HG02943 (cell line): ENCODE measurements around the gene CA10.

Source experiments
- ATAC-seq: cut with Tn5 transposase; IDR thresholded peaks from one replicate; pipeline ENCODE4 v1.9.1; 2021; ENCODE audit warnings: mild to moderate bottlenecking, low read depth, moderate library complexity; ENCODE audit not compliant: unreplicated experiment

The CA10 gene

DNA sequence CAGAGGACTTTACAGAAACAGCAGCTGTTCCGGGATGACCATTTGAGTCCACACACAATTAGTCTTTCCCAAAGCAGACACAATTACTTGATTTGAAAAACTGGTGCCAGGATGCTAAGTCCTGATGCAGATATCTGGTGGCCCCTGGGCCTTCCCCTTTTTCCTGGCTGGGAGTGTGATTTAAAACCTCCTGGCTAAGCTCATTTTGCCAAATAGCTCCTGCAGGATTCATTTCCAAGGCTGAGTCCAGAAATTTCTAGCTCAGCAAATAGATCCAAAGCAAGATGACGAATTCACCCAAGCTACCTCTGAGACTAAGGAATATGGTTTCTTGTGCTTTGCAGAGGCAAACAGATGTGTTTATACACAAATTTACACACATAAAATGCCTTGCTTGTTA, 422.2 kb downstream of the CA10 start:
- ATAC-seq = no peak

- no peak for ATAC-seq
Measured at GRCh38 chr17:51734976-51735375, 423.5 kb downstream of the CA10 start.

GRCh38 chr17:51734462-51734861, 424.1 kb downstream of the CA10 start:
- ATAC-seq = no peak

DNA sequence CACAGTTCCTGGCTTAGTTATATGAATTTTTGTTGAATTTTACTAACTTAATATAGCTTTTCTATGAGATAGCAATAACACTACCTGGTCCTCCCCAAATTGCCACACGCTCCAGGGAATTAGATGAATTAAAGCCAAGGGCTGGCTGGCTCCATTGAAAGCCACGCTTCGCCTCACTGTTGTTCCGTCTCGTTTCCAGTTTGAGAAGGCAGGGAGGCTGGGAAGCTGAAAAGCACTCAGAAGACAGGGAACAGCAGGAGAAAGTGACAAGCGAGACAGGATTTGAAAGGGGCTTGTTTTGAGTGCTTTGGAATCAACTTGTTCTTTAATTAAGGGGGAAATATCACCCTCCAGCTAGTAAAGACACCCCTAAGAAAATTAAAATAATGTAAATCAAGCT, 425.3 kb downstream of the CA10 start:
- no peak for ATAC-seq

DNA sequence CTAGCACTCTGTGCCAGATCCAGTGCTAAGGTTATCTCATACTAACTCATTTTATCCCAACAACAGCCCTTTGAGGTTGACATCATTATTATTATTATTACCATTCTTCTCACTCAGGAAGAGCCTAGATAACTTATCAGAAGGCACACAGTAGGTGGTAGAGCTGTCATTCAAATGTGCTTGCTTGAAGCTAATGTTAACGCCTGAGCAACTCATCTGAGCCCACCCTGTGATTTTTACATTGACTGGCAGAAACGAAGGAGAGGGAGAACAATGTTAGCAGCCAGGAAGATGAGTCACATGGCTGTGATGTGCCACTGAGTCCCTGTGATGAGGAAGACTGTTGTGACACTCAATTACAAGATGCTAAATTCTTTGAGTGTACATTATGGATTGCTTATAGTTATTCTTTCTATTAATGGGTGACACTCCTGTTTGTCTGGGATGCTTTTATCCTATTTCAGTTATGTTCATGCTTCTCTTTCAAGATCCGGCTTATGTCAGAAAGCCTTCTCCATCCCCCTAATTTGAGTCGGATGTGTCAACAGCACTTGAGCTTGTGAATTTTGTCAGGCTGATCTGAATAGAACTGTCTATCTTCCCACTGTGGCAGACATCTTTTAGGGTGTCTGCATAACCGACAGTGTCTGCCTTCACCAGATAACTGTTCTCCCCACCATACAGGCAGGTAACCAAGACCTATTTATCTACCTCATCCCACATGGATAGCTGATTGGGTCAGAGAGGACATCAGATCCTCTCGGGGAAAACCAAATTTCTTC, 426.4 kb downstream of the CA10 start:
- no peak for ATAC-seq

DNA sequence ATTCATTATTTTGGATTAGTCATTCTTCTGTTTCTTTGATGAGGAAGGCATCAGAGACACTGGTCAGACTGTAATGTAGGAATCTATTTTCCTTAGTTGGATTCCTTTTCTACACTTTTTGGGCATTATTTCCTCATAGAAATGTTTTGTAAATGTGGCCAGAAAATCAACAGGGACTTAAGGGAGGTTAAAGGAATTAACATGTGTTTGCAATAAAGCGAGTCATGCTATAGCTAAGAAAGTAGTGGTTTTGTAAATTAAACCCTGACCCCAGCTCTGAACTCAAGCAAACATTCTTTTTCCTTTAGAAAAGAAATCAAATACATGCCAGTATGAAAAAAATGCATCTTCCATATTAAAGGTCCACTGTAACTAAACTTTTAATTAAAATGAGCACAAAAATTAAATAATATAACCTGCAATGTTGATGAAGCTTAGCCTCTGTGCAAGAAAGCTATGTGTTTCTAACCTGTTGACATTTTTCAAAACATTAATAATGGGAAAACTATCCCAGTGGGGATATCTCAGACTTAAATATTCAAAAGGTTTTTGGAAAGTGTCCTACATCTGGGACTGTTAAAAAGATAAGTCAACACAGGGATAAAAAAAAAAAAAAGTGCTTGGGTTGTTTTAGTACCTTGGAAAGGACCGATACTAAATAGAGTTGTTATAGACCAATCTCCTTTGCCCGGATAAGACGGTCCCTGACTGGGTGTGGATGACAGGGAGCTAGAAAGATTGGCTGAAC, 428.0 kb downstream of the CA10 start:
- no peak for ATAC-seq

DNA sequence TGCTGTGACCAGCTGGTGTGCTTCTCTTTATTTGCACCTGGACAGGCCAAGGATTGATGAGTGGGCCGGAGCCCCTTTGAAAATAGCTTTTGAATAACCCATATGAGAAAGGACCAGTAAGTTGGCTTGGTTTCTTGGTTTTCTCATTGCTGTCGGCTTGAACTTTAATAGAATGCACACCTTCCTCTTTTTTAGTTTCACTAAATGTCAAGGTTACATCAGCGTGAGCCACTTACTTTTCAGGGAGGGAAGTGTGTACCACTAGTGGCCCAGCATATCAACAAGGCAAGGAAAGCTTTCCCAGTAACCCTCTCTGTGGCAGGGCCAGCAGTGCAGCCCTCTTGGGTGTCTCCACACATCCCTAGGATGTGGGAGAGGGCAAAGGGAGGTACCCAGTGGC, 433.3 kb downstream of the CA10 start:
- no peak for ATAC-seq

DNA sequence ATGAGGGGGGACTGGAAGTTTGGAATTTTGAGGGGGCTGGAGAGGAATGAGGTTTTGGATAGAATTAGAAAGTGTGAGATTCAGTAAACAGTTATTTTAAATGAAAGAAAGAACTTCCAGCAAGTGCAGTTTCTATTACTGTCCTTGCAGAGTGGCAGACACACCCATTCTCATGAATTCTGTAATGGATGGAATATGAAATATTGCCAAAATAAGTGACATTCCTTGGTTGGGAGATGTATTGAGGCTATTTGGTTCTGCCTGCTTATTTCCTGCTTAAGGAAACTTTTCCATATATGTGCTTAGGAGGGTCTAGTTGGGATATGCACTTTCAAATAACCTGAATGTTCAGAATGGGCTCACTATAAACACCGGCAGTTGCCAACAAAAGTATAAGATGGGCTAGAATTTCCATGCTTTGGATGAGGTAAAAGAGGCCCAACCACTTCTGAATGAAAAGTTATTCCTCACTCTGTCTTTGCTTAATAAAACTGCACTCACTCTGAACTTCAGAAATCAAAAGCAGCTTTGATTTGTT, 434.4 kb downstream of the CA10 start:
- no peak for ATAC-seq

GRCh38 chr17:51722994-51723393, 435.5 kb downstream of the CA10 start:
- no peak for ATAC-seq

GRCh38 chr17:51721730-51722129, 436.8 kb downstream of the CA10 start:
- ATAC-seq = no peak

- ATAC-seq = no peak
Measured at GRCh38 chr17:51720439-51720838, 438.1 kb downstream of the CA10 start.

DNA sequence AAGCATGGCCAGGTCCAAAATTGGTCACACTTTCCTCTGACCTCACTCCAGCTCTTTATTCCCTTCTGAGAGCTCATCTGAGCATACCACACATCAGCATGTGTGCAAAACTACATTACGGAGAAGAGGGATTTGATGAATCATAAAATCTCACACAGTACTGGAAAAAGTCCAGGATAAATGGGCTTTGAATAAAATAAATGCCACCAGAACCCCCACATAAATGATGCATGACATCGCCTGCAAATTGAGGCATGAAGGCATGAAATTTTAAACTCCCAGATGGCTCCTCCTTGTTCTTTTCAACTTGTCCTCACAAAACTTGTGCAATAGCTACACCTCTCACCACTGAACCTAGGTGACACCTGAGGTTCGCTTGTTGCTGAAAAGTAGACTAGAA, 439.5 kb downstream of the CA10 start:
- ATAC-seq = no peak

DNA sequence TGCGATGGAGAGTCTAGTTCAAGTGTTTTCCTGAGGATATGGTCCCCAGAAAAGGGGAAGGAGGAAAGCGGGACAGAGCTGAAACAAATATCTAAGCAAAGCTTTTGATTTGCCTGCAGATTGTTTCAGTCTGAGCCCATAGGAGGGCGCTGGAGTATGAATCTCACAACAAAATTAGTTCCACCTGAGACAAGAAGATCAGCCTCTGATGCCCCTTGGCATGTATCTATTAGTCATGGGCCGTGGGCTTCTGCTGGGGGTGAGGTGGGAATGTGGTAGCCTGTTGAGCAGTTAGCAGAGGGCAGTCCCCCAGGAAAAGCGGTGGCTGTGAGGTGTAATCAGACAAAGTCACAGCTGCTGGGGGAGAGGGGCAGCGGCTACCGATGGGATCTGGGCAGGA, 446.9 kb downstream of the CA10 start:
- ATAC-seq = no peak

DNA sequence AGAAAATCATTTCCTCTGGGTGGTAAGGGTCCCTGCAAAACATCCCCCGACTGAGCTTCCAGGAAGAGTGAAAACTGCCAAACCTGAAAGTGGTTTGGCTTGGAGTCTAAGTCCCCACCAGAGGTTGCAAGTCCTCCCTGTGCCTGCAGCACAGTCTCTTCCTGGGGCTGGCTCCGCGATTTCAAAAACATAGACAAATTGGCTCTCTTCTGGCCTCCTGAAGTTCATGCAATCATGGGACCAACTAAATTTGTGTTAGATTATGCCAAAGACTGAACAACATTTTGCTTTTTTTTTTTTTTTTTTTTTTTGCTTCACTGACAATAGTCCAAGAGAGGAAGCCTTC, 447.9 kb downstream of the CA10 start:
- no peak for ATAC-seq

DNA sequence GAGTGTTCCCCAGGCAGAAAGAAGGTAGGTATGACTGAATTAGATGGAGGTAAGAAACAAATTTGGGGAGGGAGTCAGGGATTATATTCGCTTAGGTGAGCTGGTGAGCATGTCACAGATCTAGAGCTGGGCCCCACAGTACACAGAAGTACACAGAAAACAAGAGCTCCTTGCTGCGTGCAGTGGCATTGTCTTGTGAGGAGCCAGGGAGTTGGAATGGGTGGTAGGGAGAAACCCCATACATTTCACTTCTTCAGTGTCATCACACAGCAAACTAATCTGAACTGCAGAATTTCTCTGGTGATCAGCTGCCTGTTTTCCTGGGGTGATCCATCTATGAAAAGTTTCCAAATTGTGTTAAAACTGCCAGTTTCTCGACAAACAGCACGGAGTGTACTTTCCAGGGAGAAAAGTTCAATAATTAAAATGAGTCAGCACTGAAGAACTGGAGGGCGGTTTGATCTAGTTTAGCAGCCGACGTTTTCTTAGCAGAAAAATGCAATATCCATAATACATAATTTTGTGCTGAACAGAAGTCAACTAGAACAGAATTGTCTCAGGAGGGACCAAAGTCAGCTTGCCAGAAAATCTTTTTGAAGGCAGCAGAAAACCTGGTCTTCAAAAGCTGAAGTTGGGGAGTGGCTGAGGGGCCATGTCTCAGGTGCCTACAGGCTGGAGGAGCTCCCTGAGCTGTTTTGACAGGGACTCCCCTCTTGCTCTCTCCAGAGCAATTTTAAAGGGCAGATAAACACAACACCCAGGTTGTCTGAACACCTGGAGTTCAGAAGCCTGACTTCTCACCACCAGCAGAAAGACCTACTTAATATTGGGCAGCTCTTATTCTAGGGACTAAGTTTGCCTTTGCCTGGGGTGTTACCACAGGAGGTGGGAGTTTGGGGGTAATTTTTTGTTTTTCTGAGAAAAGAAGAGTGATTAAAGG, 448.6 kb downstream of the CA10 start:
- no peak for ATAC-seq

DNA sequence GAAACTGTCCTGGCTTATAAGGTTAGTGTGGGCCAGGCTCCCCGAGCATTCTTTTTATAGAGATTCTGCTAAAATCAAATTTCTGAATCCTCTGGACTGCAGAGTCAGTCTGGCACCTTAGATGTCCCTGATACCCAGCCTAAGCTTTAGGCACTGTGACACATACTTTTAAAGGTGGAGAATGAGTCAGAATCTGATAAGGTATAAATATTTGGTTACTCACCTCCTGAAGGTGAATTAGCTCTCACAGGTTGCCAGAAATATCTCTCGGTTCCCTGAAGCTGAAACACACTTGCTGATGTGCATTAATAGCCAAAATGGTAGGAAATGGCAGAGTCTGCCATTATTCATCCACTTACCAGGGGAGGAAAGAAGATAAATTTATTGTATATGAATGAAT, 451.3 kb downstream of the CA10 start:
- no peak for ATAC-seq

GRCh38 chr17:51706093-51706492, 452.4 kb downstream of the CA10 start:
- no peak for ATAC-seq

GRCh38 chr17:51703361-51704341, 454.9 kb downstream of the CA10 start:
- no peak for ATAC-seq

DNA sequence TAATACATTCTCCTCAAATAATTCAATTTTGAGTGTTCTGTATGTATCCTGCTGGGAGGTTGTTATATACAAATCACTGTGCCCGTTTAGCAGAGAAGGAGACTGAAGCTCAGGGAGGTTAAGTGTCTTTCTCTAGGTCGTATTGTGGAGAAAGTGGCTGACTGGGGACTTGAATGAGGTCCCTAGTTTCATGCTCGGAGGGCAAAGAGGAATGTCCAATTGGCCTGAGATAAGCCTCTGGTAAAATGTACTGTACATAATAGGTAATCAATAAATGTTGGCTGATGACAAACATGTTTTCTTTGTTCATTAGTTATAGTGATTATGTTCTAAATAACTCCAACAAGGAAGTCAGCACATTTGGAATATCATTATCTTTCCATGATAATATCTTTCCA, 455.6 kb downstream of the CA10 start:
- ATAC-seq = no peak

DNA sequence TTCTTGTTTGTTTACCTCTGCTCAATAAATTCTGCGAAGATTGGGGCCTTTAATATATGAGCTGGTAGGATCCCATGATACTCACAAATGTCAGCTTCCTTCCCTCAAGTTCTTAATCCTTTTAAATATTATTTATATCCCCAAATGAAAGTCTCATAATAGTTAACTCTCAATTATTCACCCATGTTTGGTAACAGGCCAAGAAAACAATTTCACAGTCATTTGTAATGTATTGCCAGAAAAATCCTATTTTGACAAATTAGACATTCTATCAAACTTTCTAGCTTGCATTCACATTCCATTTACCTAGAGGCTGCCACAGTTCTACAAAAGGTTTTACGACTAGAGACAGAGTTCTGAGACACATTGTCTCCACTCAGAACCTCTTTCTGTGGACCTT, 457.0 kb downstream of the CA10 start:
- no peak for ATAC-seq
